Vagina (tissue), 2 donors: ENCODE measurements around the gene ARHGAP26.

Source experiments
- CTCF ChIP-seq, 3 experiments: fragments of 450-650 bp in 2 of 3; fragments of 200-600 bp in 1 of 3; sonication (generic) in 1 of 3; IDR thresholded peaks; one replicate each; pipeline ENCODE4 v1.5.1; 2017 to 2019; ENCODE audit warnings: antibody characterized with exemption in 3 of 3, mild to moderate bottlenecking in 2 of 3, moderate library complexity in 2 of 3
- POLR2A ChIP-seq, 2 donors: fragments of 450-650 bp; IDR thresholded peaks; one replicate each; pipeline ENCODE4 v1.6.1; 2017; ENCODE audit warnings: antibody characterized with exemption in 2 of 2, mild to moderate bottlenecking in 2 of 2, moderate library complexity in 2 of 2
- POLR2AphosphoS5 ChIP-seq, 2 donors: sonication (generic); formaldehyde crosslinking; IDR thresholded peaks; one replicate each; pipeline ENCODE4 v1.9.0; 2017; ENCODE audit warnings: antibody characterized with exemption in 2 of 2, mild to moderate bottlenecking in 2 of 2, low read depth in 1 of 2; ENCODE audit not compliant: insufficient read depth in 1 of 2

- no peak for TF ChIP-seq CTCF (IDR thresholded peaks at IDR 0.05)
- no peak for TF ChIP-seq POLR2AphosphoS5 (IDR thresholded peaks at IDR 0.05; ENCODE audit: insufficient read depth in 1 of 2, low read depth in 1 of 2)
- TF ChIP-seq POLR2A (IDR thresholded peaks at IDR 0.05): no peak
Measured at GRCh38 chr5:143129203-143129602, 359.0 kb downstream of the ARHGAP26 start.
